Measurements from ENCODE around the gene BIN1.

DNA sequence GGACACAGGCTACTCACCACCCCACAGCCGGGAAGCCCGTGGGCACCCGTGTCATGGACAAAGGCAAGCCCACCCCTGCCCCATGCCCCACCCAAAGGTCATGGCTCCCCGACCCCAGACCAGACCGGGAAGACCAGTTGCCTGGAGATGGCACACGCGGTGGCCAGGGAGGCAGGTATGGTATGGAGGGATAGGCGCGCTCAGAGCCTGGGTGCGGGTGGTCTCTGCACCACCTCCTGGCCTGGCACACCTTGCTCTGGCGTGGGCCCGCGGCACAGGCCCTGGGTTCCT lies 51.2 kb downstream of the BIN1 start:
- TF ChIP-seq, protein P1, sequence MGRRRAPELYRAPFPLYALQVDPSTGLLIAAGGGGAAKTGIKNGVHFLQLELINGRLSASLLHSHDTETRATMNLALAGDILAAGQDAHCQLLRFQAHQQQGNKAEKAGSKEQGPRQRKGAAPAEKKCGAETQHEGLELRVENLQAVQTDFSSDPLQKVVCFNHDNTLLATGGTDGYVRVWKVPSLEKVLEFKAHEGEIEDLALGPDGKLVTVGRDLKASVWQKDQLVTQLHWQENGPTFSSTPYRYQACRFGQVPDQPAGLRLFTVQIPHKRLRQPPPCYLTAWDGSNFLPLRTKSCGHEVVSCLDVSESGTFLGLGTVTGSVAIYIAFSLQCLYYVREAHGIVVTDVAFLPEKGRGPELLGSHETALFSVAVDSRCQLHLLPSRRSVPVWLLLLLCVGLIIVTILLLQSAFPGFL (CRISPR knock-in tag; IDR thresholded peaks at IDR 0.05; ENCODE audit: borderline replicate concordance) = no peak
- TF ChIP-seq, protein P2, sequence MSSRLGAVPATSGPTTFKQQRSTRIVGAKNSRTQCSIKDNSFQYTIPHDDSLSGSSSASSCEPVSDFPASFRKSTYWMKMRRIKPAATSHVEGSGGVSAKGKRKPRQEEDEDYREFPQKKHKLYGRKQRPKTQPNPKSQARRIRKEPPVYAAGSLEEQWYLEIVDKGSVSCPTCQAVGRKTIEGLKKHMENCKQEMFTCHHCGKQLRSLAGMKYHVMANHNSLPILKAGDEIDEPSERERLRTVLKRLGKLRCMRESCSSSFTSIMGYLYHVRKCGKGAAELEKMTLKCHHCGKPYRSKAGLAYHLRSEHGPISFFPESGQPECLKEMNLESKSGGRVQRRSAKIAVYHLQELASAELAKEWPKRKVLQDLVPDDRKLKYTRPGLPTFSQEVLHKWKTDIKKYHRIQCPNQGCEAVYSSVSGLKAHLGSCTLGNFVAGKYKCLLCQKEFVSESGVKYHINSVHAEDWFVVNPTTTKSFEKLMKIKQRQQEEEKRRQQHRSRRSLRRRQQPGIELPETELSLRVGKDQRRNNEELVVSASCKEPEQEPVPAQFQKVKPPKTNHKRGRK (CRISPR knock-in tag; IDR thresholded peaks at IDR 0.05; ENCODE audit: borderline replicate concordance) = no peak
- no peak for TF ChIP-seq ZNF263 (CRISPR knock-in tag; IDR thresholded peaks at IDR 0.05; ENCODE audit: low read depth)
- TF ChIP-seq JUN (CRISPR knock-in tag; IDR thresholded peaks at IDR 0.05) = no peak
- no peak for TF ChIP-seq NR1H2 (CRISPR knock-in tag; IDR thresholded peaks at IDR 0.05)
- TF ChIP-seq, protein P3, sequence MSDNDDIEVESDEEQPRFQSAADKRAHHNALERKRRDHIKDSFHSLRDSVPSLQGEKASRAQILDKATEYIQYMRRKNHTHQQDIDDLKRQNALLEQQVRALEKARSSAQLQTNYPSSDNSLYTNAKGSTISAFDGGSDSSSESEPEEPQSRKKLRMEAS (CRISPR knock-in tag; IDR thresholded peaks at IDR 0.05) = no peak
